ENCODE measurements around the gene ADAMTS7. TPM values are rescaled to one million over a fixed set of nuclear protein-coding genes. Genes with fewer than 3 reads are reported as not detected.

ADAMTS7 gene
- total RNA-seq, 4 donors from 2014 or later: 0.59 to 2.1 (median 0.60) TPM

- intact Hi-C loops (cut with DNase I; ENCODE audit: low total_unique reads): no loop called here
- H3K4me3 ChIP-seq (ENCODE audit: low read depth, poor library complexity, severe bottlenecking): no peak overlapping the region
- no peak for DNase-seq (ENCODE audit: low spot score in 2 of 2)
- TF ChIP-seq POLR2A (IDR thresholded peaks at IDR 0.05) (no peak), CTCF (IDR thresholded peaks at IDR 0.05) (no peak)
- 84 to 85% methylated on average over 57 to 73 of the region's 73 CpGs for WGBS, 2 donors
Measured at GRCh38 chr15:78831229-78832207, 20.3 kb upstream of the ADAMTS7 start.

GRCh38 chr15:78830514-78831228 is 19.4 kb upstream of the ADAMTS7 start:
- WGBS, 2 donors: 39 to 41% methylated on average over 21 to 47 of the region's 52 CpGs
- intact Hi-C loops (cut with DNase I; ENCODE audit: low total_unique reads): no loop called here
- no peak for TF ChIP-seq CTCF (IDR thresholded peaks at IDR 0.05)
- TF ChIP-seq POLR2A (IDR thresholded peaks at IDR 0.05): no peak
- no peak overlapping the region for H3K4me3 ChIP-seq (ENCODE audit: low read depth, poor library complexity, severe bottlenecking)
- DNase-seq (ENCODE audit: low spot score in 2 of 2): no peak

GRCh38 chr15:78828920-78829319 is 17.7 kb upstream of the ADAMTS7 start:
- no peak for TF ChIP-seq CTCF (IDR thresholded peaks at IDR 0.05)
- no peak for TF ChIP-seq POLR2A (IDR thresholded peaks at IDR 0.05)

GRCh38 chr15:78822514-78822913 is 11.2 kb upstream of the ADAMTS7 start:
- no peak overlapping the region for H3K4me3 ChIP-seq (ENCODE audit: low read depth, poor library complexity, severe bottlenecking)
- intact Hi-C loops (cut with DNase I; ENCODE audit: low total_unique reads): no loop called here
- TF ChIP-seq CTCF (IDR thresholded peaks at IDR 0.05) (no peak), POLR2A (IDR thresholded peaks at IDR 0.05) (no peak)
- WGBS, 2 donors: 53 to 55% methylated on average over 3 of the region's 3 CpGs
- no peak for DNase-seq (ENCODE audit: low spot score in 2 of 2)

More at GRCh38 chr15:78828920-78829319, 17.7 kb upstream of the ADAMTS7 start:
- no peak for DNase-seq (ENCODE audit: low spot score in 2 of 2)
- intact Hi-C loops (cut with DNase I; ENCODE audit: low total_unique reads): no loop called here
- WGBS, 2 donors: 80% methylated on average over 2 of the region's 2 CpGs
- no peak overlapping the region for H3K4me3 ChIP-seq (ENCODE audit: low read depth, poor library complexity, severe bottlenecking)

- no peak for DNase-seq (ENCODE audit: low spot score in 2 of 2)
- TF ChIP-seq POLR2A (IDR thresholded peaks at IDR 0.05): no peak
- 31 to 49% methylated on average over 12 to 22 of the region's 24 CpGs for WGBS, 2 donors
Measured at GRCh38 chr15:78811825-78812183, 540 bp upstream of the ADAMTS7 start.

More at GRCh38 chr15:78811825-78812183, 540 bp upstream of the ADAMTS7 start:
- peak overlapping the region; percentile 17 for H3K4me3 ChIP-seq (ENCODE audit: low read depth, poor library complexity, severe bottlenecking)
- intact Hi-C loops (cut with DNase I; ENCODE audit: low total_unique reads): no loop called here
